GM12892 (cell line): Measurements from ENCODE around the gene AHI1.

ENCODE experiments used
- DNase-seq: peaks from one replicate; pipeline ENCODE4 v3.0.0; 2011; ENCODE audit not compliant: insufficient read length
- FAIRE-seq: peaks from 2 replicates; lab custom pipeline; 2011; peaks lifted over from hg19 to GRCh38; lab: Jason Lieb, UNC
- POLR2A ChIP-seq: IDR thresholded peaks from 2 replicates; pipeline ENCODE4 v1.6.1; 2011; ENCODE audit warnings: low read depth, low read length, control low read depth
- POLR2AphosphoS5 ChIP-seq: IDR thresholded peaks from 2 replicates; pipeline ENCODE4 v1.6.1; 2011; ENCODE audit warnings: low read depth, low read length, control low read depth
- TAF1 ChIP-seq: IDR thresholded peaks from 2 replicates; pipeline ENCODE4 v1.6.1; 2011; ENCODE audit warnings: low read depth, mild to moderate bottlenecking, control low read depth, low read length, borderline replicate concordance

The AHI1 gene

GRCh38 chr6:135438907-135439535, 58.5 kb downstream of the AHI1 start:
- TF ChIP-seq POLR2AphosphoS5 (no peak), POLR2A (no peak), TAF1 (no peak)
- DNase-seq (no peak), FAIRE-seq (peak; percentile 48)

GRCh38 chr6:135434991-135435390, 62.5 kb downstream of the AHI1 start:
- TF ChIP-seq POLR2A (no peak), TAF1 (no peak), POLR2AphosphoS5 (no peak)
- FAIRE-seq: no peak
- DNase-seq: no peak

- no peak for DNase-seq
- no peak for TF ChIP-seq TAF1
- TF ChIP-seq POLR2AphosphoS5: no peak
- no peak for TF ChIP-seq POLR2A
- FAIRE-seq: no peak
Measured at GRCh38 chr6:135434095-135434494, 63.4 kb downstream of the AHI1 start.

GRCh38 chr6:135428078-135428477, 69.5 kb downstream of the AHI1 start:
- TF ChIP-seq POLR2A (no peak), TAF1 (no peak), POLR2AphosphoS5 (no peak)
- no peak for FAIRE-seq
- no peak for DNase-seq

- TF ChIP-seq POLR2AphosphoS5 (no peak), POLR2A (no peak), TAF1 (no peak)
- DNase-seq (no peak), FAIRE-seq (no peak)
Measured at GRCh38 chr6:135426833-135427232, 70.7 kb downstream of the AHI1 start.

GRCh38 chr6:135424385-135424784, 73.2 kb downstream of the AHI1 start:
- FAIRE-seq: peak; percentile 77
- no peak for TF ChIP-seq POLR2AphosphoS5
- TF ChIP-seq TAF1: no peak
- no peak for TF ChIP-seq POLR2A
- DNase-seq: no peak

GRCh38 chr6:135423649-135424128, 73.9 kb downstream of the AHI1 start:
- peak; percentile 95 for FAIRE-seq
- DNase-seq: no peak
- no peak for TF ChIP-seq POLR2AphosphoS5
- no peak for TF ChIP-seq TAF1

GRCh38 chr6:135419162-135419561, 78.4 kb downstream of the AHI1 start:
- FAIRE-seq: no peak
- TF ChIP-seq POLR2A (no peak), POLR2AphosphoS5 (no peak), TAF1 (no peak)
- DNase-seq: no peak

- no peak for DNase-seq
- no peak for FAIRE-seq
- TF ChIP-seq TAF1: no peak
- TF ChIP-seq POLR2A: no peak
- no peak for TF ChIP-seq POLR2AphosphoS5
Measured at GRCh38 chr6:135418040-135418760, 79.3 kb downstream of the AHI1 start.

- DNase-seq: no peak
- TF ChIP-seq POLR2A: no peak
- no peak for TF ChIP-seq TAF1
- no peak for FAIRE-seq
Measured at GRCh38 chr6:135412761-135413160, 84.8 kb downstream of the AHI1 start.

GRCh38 chr6:135411849-135412248, 85.7 kb downstream of the AHI1 start:
- DNase-seq (no peak), FAIRE-seq (no peak)
- TF ChIP-seq POLR2AphosphoS5 (no peak), POLR2A (no peak), TAF1 (no peak)

- TF ChIP-seq POLR2AphosphoS5 (no peak), TAF1 (no peak)
- DNase-seq (no peak), FAIRE-seq (no peak)
Measured at GRCh38 chr6:135411339-135411738, 86.2 kb downstream of the AHI1 start.
